HG02678 (cell line): ENCODE data around the gene ERCC5.
A peak's percentile ranks its signal among the peaks of the same experiment; 100 is the strongest.

Experiments
- ATAC-seq: cut with Tn5 transposase; IDR thresholded peaks from one replicate; pipeline ENCODE4 v1.9.1; 2021; ENCODE audit warnings: mild to moderate bottlenecking, moderate library complexity; ENCODE audit not compliant: unreplicated experiment

Gene ERCC5

GRCh38 chr13:102845630-102846260 lies at the start of gene ERCC5:
TSS of gene ERCC5 (plus strand) at chr13:102846032. CDS start at chr13:102846267, 235 bp downstream.
- peak; percentile 84 for ATAC-seq

- peak; percentile 77 for ATAC-seq
Measured at GRCh38 chr13:102798581-102799425, 47.0 kb upstream of the ERCC5 start, which contains the start of the genes BIVM and POGLUT2. TSS of gene BIVM (plus strand) at chr13:102799119. CDS start at chr13:102807268, 8,149 bp downstream. TSS of gene POGLUT2 (minus strand) at chr13:102798976. CDS start at chr13:102798670, 306 bp downstream.

GRCh38 chr13:102799426-102800144 lies 46.2 kb upstream of the ERCC5 start:
- ATAC-seq, result peak; percentile 5

GRCh38 chr13:102800145-102801041 lies 45.4 kb upstream of the ERCC5 start:
- ATAC-seq, result peak; percentile 78

DNA sequence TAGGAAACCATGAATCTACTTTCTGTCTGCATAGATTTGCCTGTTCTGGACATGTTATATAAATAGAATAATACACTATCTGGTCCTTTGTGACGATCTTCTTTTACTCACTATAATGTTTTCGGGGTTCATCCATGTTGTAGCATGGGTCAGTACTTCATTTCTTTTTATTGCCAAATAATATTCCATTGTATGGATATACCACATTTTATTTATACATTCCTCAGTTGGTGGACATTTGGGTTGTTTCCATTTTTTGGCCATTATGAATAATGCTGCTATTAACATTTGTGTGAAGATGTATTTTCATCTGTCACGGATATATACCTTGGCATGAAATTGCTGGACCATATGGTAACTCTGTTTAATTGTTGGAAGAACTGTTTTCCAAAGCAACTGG lies 40.2 kb upstream of the ERCC5 start:
- ATAC-seq, result no peak

GRCh38 chr13:102807699-102808098 lies 38.1 kb upstream of the ERCC5 start:
- ATAC-seq, result no peak

- no peak for ATAC-seq
Measured at GRCh38 chr13:102812611-102813287, 33.1 kb upstream of the ERCC5 start.

DNA sequence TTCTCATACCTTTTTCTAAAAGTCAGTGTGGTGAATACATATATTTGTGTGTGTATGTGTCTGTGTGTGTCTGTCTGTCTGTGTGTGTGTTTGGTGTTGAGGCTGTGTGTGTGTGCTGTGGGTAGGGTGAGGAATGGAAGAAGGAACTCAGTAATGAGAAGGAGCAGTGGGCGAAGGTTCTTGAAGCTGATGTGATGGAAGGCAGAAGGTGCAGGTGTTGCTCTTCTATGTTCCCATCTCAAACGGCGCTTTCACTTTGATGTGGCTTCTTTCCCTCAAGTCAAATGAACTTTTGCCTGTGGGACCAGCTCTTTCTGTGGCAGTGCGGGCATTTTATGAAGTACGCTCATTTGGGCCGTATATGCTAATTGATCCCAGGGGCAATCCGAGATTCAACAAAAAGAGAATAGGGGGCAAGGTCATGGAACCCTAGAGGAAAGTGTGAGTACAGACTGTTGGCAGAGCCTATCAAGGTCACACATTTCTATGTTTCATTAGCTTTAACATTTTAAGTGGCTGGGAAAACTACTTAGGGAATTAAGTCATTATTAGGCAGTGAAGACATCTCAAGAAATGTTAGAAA lies 31.7 kb upstream of the ERCC5 start:
- ATAC-seq, result no peak

- ATAC-seq, result no peak
Measured at GRCh38 chr13:102814793-102815192, 31.0 kb upstream of the ERCC5 start.

DNA sequence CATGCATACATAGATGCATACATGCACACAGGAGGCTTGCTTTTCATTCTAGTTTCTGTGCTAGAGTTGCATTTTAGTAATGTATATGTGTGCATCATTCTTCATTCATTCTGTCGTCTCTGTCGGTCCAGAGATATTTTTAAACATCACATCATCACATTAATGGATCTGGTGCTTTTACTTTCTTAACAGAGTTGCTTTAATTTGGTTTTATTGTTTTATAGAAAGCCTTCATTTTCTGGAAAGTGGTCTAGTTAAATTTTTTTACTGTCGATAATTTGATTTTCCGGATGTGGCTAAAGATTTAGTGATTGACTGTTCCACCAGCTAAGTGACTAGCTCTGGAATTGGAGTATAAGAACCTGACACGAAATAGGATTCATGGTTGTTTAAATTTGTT lies 30.0 kb upstream of the ERCC5 start:
- ATAC-seq, result no peak

GRCh38 chr13:102816708-102817107 lies 29.1 kb upstream of the ERCC5 start:
- no peak for ATAC-seq

- no peak for ATAC-seq
Measured at GRCh38 chr13:102817241-102817640, 28.6 kb upstream of the ERCC5 start.

DNA sequence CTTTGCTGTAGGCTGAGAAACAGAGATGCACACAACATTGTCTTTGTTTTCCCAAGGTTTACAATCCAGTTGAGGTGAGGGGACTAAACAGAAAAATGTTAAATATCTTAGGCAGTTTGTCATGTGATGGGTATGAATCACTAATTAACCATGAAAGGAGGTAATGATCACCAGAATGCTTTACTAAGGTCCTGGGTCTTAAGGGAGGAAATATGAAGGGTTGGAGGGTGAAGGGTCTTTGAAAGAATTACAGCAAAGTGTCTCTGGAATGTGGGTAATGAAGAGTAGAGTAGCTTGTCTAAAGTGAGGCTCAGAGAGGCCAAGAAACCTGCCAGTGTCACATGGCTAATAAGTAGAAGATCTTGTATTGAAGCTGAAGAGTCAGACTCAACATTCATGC lies 27.9 kb upstream of the ERCC5 start:
- ATAC-seq, result no peak

- no peak for ATAC-seq
Measured at GRCh38 chr13:102825400-102825799, 20.4 kb upstream of the ERCC5 start.

DNA sequence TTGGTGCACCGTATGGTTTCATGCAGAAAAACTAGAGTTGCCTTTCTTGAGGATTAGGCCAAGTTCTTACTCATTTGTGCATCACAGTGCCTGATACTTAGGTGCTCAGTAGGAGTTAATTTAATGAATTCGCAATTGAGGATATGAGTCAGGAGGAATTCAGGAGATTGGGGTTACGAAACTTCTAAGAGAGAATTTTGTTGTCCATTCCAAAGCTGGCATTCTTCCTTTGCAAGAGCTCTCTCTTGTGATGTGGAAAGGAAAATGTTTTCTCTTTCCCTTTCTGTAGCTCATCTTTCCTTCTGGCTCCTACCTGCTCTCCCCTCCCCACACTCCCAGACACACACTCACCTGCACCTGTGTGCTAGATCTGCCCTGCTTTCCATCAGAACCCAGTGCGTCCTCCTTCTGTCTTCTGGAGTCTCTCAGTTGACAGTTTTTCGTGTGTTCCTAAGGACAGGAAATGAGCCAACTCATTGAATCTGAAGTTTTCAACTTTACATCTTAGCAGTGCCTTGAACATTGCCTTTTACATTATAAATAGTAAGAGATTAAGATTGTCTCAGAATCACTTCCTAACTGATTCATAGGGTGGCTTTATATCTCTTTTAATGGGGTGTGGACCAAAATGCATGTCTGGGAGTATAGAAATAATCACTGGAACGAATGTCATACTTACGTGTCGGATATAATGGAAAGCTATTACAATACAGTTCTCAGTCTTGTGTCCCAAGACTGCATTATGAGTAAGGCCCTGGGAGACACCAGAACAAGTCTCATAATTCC lies 19.7 kb upstream of the ERCC5 start:
- ATAC-seq, result no peak

DNA sequence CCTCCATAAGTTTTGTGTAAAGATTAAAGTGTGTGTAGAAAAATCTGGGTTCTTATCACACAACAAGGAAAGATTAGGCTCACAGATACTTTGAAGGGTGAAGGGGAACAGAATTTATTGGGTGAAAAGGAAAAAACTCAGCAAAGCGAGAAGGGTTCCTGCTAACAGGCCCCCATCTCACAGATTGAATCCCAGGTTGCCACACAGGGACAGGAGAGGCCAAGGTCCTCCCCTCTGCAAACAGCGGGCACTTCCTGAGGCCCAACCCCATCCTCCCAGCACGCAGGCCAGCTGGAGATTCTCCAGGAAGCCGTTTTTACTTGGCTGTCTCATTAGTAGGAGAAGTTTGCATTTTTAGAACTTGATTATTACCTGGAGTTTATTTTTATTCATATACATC lies 15.2 kb upstream of the ERCC5 start:
- no peak for ATAC-seq

DNA sequence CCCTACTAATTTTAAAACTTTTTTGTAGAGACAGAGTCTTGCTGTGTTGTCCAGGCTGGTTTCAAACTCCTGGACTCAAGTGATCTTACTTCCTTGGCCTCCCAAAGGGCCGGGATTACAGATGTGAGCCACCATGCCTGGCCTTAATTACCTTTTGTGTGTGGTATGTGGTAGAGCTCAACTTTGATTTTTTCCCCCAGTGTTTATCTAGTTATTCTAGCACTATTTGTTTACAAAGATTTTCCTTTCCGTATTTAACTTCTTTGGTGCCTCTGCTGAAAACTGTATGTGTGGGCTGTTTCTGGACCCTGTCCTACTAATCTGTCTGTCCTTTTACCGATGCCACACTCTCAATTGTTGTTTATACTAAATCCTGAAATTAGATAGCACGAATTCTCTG lies 9.4 kb upstream of the ERCC5 start:
- no peak for ATAC-seq

GRCh38 chr13:102838273-102838672 lies 7.6 kb upstream of the ERCC5 start:
- no peak for ATAC-seq

DNA sequence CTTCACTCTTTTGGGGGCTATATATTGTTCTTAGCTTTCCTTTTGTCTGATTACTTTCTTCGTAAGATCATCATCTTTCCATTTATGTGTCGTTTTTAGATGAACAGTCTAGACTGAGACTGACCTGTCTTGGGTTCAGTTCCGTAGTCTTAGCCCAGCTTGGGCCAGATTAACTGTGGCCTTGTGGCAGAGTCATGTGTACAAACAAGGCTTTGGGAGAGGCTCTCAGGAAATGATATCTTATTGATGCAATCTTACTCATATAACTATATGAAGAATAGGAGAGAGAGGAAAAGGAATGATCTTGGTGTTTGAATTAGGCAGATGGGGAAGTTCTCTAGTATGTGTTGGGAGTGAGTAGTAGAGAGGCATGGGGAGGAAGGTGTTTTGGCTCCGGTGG lies 6.8 kb upstream of the ERCC5 start:
- ATAC-seq, result no peak
